HG03460 (cell line): ENCODE data around the gene FRA10AC1.

Experiments used
- ATAC-seq: cut with Tn5 transposase; IDR thresholded peaks from one replicate; pipeline ENCODE4 v1.9.1; 2021; ENCODE audit not compliant: unreplicated experiment

FRA10AC1 gene

GRCh38 chr10:93702210-93703001 is at the start of gene FRA10AC1:
TSS of gene FRA10AC1 (minus strand) at chr10:93702592. CDS start at chr10:93700106, 2,486 bp downstream.
- peak; percentile 81 for ATAC-seq

GRCh38 chr10:93751832-93752231 is 49.4 kb upstream of the FRA10AC1 start:
- ATAC-seq: no peak

- no peak for ATAC-seq
Measured at GRCh38 chr10:93751124-93751523, 48.7 kb upstream of the FRA10AC1 start.

GRCh38 chr10:93749218-93749799 is 46.9 kb upstream of the FRA10AC1 start:
- no peak for ATAC-seq

GRCh38 chr10:93746844-93747284 is 44.5 kb upstream of the FRA10AC1 start:
- ATAC-seq: no peak

GRCh38 chr10:93745408-93746065 is 43.1 kb upstream of the FRA10AC1 start:
- no peak for ATAC-seq

GRCh38 chr10:93742633-93743349 is 40.4 kb upstream of the FRA10AC1 start:
- ATAC-seq: peak; percentile 74

- ATAC-seq: no peak
Measured at GRCh38 chr10:93741367-93741766, 39.0 kb upstream of the FRA10AC1 start.

- no peak for ATAC-seq
Measured at GRCh38 chr10:93726024-93726423, 23.6 kb upstream of the FRA10AC1 start.

- no peak for ATAC-seq
Measured at GRCh38 chr10:93723153-93723552, 20.8 kb upstream of the FRA10AC1 start.

GRCh38 chr10:93722550-93722949 is 20.2 kb upstream of the FRA10AC1 start:
- ATAC-seq: no peak

- ATAC-seq: no peak
Measured at GRCh38 chr10:93719901-93720300, 17.5 kb upstream of the FRA10AC1 start.

GRCh38 chr10:93718937-93719725 is 16.7 kb upstream of the FRA10AC1 start:
- ATAC-seq: peak; percentile 60

- ATAC-seq: no peak
Measured at GRCh38 chr10:93716766-93717165, 14.4 kb upstream of the FRA10AC1 start.

- peak; percentile 87 for ATAC-seq
Measured at GRCh38 chr10:93715345-93715744, 13.0 kb upstream of the FRA10AC1 start.

GRCh38 chr10:93712593-93712992 is 10.2 kb upstream of the FRA10AC1 start:
- ATAC-seq: no peak

GRCh38 chr10:93711891-93712290 is 9.5 kb upstream of the FRA10AC1 start:
- no peak for ATAC-seq

- no peak for ATAC-seq
Measured at GRCh38 chr10:93710333-93710909, 8.0 kb upstream of the FRA10AC1 start.

- ATAC-seq: no peak
Measured at GRCh38 chr10:93707623-93708022, 5.2 kb upstream of the FRA10AC1 start.

GRCh38 chr10:93704451-93704850 is 2.1 kb upstream of the FRA10AC1 start:
- no peak for ATAC-seq
